HTERT RPE-1 (cell line): ENCODE measurements around the gene CA5A.

Experiments used
- in situ Hi-C: fragments of 300-500 bp; cut with MboI; formaldehyde crosslinking; loops from 4 replicates; pipeline ENCODE4 v1.14.3; 2020; ENCODE audit warnings: low sequenced_read_pairs

Gene CA5A

GRCh38 chr16:87854053-87854906 is 82.0 kb downstream of the CA5A start:
- in situ Hi-C loops, result no loop called here

- in situ Hi-C loops, result no loop called here
These were observed 82.8 kb downstream of the CA5A start for GRCh38 chr16:87853411-87854052.

- in situ Hi-C loops, result no loop called here
These were observed 84.7 kb downstream of the CA5A start for GRCh38 chr16:87851601-87852000.

- in situ Hi-C loops, result no loop called here
These were observed 85.2 kb downstream of the CA5A start for GRCh38 chr16:87851141-87851587.

- in situ Hi-C loops, result no loop called here
These were observed 86.0 kb downstream of the CA5A start for GRCh38 chr16:87850009-87851006.

GRCh38 chr16:87849419-87850008 is 86.8 kb downstream of the CA5A start:
- in situ Hi-C loops, result no loop called here

GRCh38 chr16:87848676-87849345 is 87.5 kb downstream of the CA5A start:
- in situ Hi-C loops, result no loop called here

- in situ Hi-C loops, result no loop called here
These were observed 88.3 kb downstream of the CA5A start for GRCh38 chr16:87847785-87848675.

GRCh38 chr16:87847467-87847784 is 88.9 kb downstream of the CA5A start:
- in situ Hi-C loops, result no loop called here

GRCh38 chr16:87846705-87847466 is 89.4 kb downstream of the CA5A start:
- in situ Hi-C loops, result no loop called here

GRCh38 chr16:87845807-87846619 is 90.3 kb downstream of the CA5A start:
- in situ Hi-C loops, result no loop called here

- in situ Hi-C loops, result no loop called here
These were observed 91.1 kb downstream of the CA5A start for GRCh38 chr16:87845213-87845612.

- in situ Hi-C loops, result no loop called here
These were observed 91.5 kb downstream of the CA5A start for GRCh38 chr16:87844809-87845208.

- in situ Hi-C loops, result no loop called here
These were observed 92.1 kb downstream of the CA5A start for GRCh38 chr16:87844120-87844733.

GRCh38 chr16:87843678-87844105 is 92.6 kb downstream of the CA5A start:
- in situ Hi-C loops, result no loop called here

GRCh38 chr16:87842209-87842869 is 94.0 kb downstream of the CA5A start:
- in situ Hi-C loops, result no loop called here
